HG03159 (cell line): ENCODE measurements around the gene ZNF506.
A peak's percentile ranks its signal among the peaks of the same experiment; 100 is the strongest.
"Not testable (repeated sequence)": the region's sequence is repeated elsewhere in the genome, so short reads cannot be mapped to it uniquely, and the experiment has no call there.

Experiments used
- ATAC-seq: cut with Tn5 transposase; IDR thresholded peaks from one replicate; pipeline ENCODE4 v1.9.1; 2021; ENCODE audit warnings: mild to moderate bottlenecking, moderate library complexity; ENCODE audit not compliant: unreplicated experiment

The ZNF506 gene

GRCh38 chr19:19781791-19782190 lies 39.8 kb downstream of the ZNF506 start:
- ATAC-seq = not testable (repeated sequence)

DNA sequence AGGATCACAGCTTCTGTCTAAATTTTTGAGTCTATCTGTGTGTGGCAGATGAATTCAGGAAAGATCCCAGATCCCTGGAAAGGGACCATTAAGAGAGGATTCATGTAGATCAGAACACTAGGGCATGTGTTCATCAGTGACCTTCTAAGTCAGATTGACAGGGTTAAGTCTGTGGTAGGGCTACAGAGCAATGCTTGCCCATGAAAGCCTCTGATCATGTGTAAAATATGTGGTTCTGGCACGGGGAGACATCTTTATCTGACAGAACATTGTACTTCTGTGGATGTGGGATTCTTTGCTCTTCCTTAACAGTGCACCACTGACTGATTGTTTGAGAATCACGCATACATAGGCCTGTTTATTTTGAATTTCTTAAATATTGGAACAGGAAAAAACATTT lies 42.9 kb downstream of the ZNF506 start:
- no peak for ATAC-seq

DNA sequence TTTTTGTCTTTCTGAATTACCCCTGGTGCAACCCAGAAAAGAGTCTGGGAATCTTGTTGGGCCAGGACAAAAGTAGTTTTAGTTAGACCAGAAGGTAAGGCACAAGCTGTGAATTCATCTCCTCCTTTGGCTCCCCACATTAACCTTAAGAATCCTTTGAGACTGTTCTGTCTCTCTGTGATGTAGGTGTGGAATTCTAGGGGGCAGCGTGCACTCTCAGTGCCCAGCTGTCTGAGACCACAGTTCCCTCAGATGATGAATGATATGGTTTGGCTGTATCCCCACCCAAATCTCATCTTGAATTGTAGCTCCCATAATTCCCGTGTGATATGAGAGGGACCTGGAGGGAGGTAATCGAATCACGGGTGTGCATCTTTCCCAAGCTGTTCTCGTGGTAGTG lies 43.9 kb downstream of the ZNF506 start:
- no peak for ATAC-seq

DNA sequence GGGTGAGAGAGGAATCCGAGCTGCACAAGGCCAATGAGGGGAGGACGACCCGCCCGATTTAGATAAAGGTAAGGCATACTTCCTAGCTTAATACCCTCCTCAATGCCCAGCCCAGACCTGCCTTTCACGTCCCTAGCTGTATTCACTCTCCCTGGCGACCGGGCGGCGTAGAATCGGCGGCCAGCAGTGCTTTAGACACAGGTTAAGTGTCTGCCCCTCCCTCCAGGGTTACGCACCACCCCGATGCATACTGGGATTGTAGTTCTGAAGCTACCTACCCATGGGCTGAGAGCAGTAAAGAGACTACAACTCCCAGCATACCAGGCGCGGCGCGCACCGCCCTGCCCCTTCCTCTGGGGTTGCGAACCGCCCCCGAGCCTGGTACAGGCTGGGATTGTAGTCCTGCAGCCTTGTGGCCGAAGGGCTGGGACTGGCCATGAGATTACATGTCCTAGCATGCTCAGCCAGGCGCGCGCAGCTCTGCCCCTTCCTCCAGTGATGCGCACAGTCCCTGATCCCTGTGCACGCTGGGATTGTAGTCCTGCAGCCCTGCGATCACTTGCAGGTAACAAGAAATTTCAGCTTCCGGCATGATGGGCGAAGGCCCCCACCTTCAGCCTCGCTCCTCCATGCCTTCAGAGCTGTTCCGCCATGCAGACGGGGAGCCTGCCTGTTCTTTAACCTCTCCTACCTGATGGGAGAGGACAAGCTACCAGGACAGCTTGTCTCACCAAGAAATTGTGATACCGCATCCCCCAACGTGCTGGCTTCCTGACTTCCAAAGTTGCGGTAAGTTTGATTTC lies 45.1 kb downstream of the ZNF506 start:
- ATAC-seq = peak; percentile 98

DNA sequence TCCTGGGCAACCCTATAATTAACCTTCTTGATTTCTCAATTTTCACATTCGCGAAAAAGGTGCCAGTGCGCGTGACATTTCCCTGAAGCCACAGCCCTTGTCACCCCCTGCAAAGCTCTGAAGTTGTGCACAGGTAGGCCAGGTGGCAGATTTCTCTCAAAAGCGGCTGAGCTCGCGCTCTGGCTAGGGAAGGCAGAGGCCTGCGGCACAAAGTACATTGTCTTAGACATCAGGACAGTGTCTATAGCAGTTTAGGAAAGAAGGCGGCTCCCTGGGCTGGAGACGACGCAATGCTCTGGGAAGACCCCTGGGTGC lies 45.7 kb downstream of the ZNF506 start:
- ATAC-seq = peak; percentile 25

DNA sequence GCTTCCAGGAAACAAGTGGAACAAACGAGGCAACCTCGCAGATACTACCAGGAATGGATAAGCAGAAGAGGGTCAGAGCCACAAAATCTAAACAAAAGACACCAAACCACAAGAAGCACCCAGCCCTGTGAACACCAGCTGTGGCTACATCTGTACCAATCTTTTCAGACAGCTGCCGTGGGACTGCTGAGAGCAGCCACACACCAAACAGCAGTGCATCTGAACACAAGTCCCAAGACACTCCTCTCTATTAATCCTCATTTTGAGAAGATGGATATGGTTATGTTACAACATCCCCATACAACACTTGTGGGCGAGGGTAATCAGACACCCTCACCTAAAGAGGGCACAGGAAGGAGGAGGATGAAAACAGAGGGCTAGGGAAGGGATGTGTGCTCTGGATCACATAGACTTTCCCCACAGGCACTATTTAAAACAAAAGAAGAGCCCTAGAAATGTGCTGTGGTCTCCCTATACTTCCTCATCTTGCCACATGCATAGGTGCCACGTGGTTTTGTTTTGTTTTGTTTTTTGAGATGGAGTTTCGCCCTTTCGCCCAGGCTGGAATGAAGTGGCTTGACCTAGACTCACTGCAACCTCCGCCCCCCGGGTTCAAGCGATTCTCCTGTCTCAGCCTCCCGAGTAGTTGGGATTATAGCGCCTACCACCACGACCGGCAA lies 47.1 kb downstream of the ZNF506 start:
- no peak for ATAC-seq

GRCh38 chr19:19771963-19772362 lies 49.6 kb downstream of the ZNF506 start:
- not testable (repeated sequence) for ATAC-seq

DNA sequence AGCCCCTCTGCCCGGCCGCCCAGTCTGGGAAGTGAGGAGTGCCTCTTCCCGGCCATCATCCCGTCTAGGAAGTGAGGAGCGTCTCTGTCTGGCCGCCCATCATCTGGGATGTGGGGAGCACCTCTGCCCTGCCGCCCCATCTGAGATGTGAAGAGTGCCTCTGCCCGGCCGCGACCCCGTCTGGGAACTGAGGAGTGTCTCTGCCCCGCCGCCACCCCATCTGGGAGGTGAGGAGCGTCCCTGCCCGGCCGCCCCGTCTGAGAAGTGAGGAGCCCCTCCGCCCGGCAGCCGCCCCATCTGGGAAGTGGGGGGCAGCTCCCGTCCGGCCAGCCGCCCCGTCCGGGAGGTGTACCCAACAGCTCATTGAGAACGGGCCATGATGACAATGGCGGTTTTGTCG lies 51.6 kb downstream of the ZNF506 start:
- ATAC-seq = not testable (repeated sequence)

DNA sequence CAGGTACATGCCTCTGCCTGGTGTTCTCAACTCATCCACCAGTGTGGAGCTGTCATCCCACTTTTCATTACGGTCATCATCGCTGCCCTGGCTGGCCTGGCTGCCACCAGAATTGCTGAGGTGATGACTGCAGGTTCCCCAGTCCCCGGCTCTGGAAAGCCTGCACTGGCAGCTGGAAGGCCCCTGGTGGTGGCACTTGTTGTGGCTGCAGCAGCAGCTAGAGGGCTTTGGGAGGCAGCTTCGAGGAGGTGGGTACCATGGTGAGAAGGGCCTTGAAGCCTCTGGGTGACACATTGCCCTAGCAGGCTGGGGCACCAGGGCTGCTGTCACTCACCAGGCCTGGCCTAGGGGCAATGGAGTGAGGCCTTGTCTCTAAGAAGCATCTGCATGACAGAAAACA lies 63.4 kb downstream of the ZNF506 start:
- no peak for ATAC-seq

- ATAC-seq = no peak
These were observed 68.7 kb downstream of the ZNF506 start for GRCh38 chr19:19752760-19753403.

DNA sequence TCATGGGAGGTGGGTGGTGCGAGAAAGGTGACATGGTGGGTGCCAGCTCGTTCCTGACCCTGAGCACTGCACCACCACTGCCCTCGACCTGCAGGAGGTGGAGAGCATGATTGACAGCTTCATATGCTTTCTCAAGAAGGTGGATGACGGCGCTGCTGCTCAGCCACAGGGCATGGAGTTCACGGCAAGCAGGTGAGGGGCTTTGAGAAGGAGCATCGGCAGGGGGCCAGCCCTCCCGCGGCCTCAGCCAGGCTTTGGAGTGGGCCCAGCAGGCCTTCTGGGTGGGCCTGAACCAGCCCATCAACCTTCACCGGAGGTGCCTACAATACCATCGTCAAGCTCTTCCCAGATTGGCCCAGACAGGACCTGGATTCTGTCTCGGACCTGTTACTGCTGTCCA lies 69.7 kb downstream of the ZNF506 start:
- no peak for ATAC-seq

GRCh38 chr19:19750842-19751790 lies 70.4 kb downstream of the ZNF506 start:
- no peak for ATAC-seq

DNA sequence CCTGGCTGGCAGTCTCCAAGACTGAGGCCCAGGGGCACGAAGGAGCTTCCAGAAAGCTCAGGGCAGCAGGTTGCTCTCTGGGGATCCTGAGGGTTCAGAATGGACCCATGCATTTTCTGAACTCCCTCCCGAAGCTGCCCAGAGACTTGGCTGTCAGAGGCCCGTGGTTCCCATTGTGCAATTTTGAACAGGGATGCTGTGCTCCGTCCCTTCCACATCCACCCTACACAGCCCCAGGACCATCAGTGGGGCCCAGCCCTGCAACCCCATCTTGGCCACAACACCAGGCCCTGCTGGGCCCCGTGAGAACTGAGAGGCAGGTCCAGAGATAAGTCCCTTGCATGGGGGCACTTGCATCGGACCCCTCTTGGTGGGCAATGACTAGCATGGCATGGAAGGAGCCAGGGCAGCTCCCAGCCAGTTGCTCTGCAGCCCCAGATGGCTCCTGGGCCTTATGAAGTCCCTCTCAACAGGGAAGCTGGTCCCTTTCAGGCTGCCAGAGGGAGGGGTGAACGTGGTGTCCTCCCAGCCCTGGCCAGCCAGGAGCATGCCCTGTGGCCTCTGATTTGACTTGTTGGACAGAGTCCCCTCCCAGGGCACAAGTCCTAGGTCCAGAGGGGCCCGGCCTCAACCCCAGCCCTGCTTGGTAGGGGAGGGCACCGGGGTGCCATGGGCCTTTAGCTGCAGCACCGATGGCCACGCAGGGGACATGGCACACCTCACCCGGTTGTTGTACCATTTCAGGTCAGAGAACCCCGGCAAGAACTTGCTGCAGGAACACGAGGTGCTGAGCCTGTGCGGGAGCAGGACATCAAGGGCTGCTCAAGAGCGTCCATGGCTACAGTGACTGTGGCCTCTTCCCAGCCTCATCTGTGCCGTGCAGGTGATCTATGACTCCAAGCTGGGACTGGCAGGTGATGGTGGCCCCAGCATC lies 71.4 kb downstream of the ZNF506 start:
- ATAC-seq = no peak

- no peak for ATAC-seq
These were observed 72.2 kb downstream of the ZNF506 start for GRCh38 chr19:19749117-19749907.

GRCh38 chr19:19748249-19748938 lies 73.2 kb downstream of the ZNF506 start:
- no peak for ATAC-seq

GRCh38 chr19:19747357-19748220 lies 74.0 kb downstream of the ZNF506 start:
- no peak for ATAC-seq
